H1 (cell line): ENCODE results near the gene SCRN1. TPM values are rescaled to one million over a fixed set of nuclear protein-coding genes. Genes with fewer than 3 reads are reported as not detected.
A peak's percentile ranks its signal among the peaks of the same experiment; 100 is the strongest.

Source experiments
- CTCF ChIA-PET: fragments of 300-600 bp; sonication (Branson Sonifier 250); formaldehyde crosslinking; loops from one replicate; lab custom pipeline; 2021; ENCODE audit not compliant: partially characterized antibody; lab: Charles Lee
- POLR2A ChIA-PET: fragments of 300-600 bp; sonication (Branson Sonifier 250); formaldehyde crosslinking; loops from one replicate; lab custom pipeline; 2021; ENCODE audit warnings: inconsistent platforms; ENCODE audit not compliant: partially characterized antibody; lab: Charles Lee
- DNase-seq, 2 experiments: peaks; one replicate each; pipeline versions ENCODE4 v3.0.0 to v3.0.0-alpha.2; 2010 to 2022; ENCODE audit warnings: low spot score in 2 of 2, low read depth in 1 of 2, mixed read lengths in 1 of 2
- FAIRE-seq: peaks from 2 replicates; lab custom pipeline; 2011; peaks lifted over from hg19 to GRCh38; lab: Jason Lieb, UNC
- H2AFZ ChIP-seq: 2 replicates; pipeline ENCODE4 v1.8.1; 2012; ENCODE audit warnings: low read length, inconsistent platforms
- H2AK5ac ChIP-seq: 2 replicates; pipeline ENCODE4 v1.6.1; 2013; ENCODE audit warnings: low read depth, low read length
- H2BK120ac ChIP-seq: replicated peaks from 2 replicates; pipeline ENCODE3; 2013; ENCODE audit warnings: low read depth, low read length, inconsistent platforms
- H2BK12ac ChIP-seq: 2 replicates; pipeline ENCODE4 v1.6.1; 2013; ENCODE audit warnings: low read depth, low read length
- H2BK15ac ChIP-seq: 2 replicates; pipeline ENCODE4 v1.6.1; 2013; ENCODE audit warnings: low read length
- H2BK20ac ChIP-seq: 2 replicates; pipeline ENCODE4 v1.6.1; 2013; ENCODE audit warnings: low read length
- H2BK5ac ChIP-seq: 2 replicates; pipeline ENCODE4 v1.6.1; 2013; ENCODE audit warnings: low read depth, low read length
- H3K14ac ChIP-seq: 2 replicates; pipeline ENCODE4 v1.6.1; 2013; ENCODE audit warnings: inconsistent platforms; ENCODE audit not compliant: insufficient read length
- H3K18ac ChIP-seq: 2 replicates; pipeline ENCODE4 v1.6.1; 2013; ENCODE audit warnings: low read length; ENCODE audit errors: extremely low read depth
- H3K23ac ChIP-seq: 2 replicates; pipeline ENCODE4 v1.6.1; 2013; ENCODE audit warnings: inconsistent platforms; ENCODE audit not compliant: insufficient read length
- H3K23me2 ChIP-seq: 2 replicates; pipeline ENCODE4 v1.6.1; 2013; ENCODE audit warnings: low read depth, low read length
- H3K27ac ChIP-seq: 2 replicates; pipeline ENCODE4 v1.6.1; 2011; ENCODE audit warnings: low read depth, low read length, inconsistent platforms
- H3K27me3 ChIP-seq, 4 experiments: replicated peaks in 1 of 4; 1 replicate in 1 of 4; 2 replicates in 3 of 4; pipeline versions ENCODE4 v1.6.1 to v1.8.1; 2011 to 2013; ENCODE audit warnings: low read length in 3 of 4, mild to moderate bottlenecking in 3 of 4, inconsistent platforms in 2 of 4, mixed read lengths in 2 of 4, moderate library complexity in 1 of 4; ENCODE audit not compliant: control insufficient read depth in 3 of 4, insufficient read depth in 3 of 4; ENCODE audit errors: extremely low read depth in 1 of 4
- H3K36me3 ChIP-seq, 4 experiments: 2 replicates each; pipeline versions ENCODE4 v1.6.1 to v1.8.1; 2011 to 2013; ENCODE audit warnings: mild to moderate bottlenecking in 4 of 4, low read length in 3 of 4, moderate library complexity in 2 of 4, control low read depth in 1 of 4, inconsistent platforms in 1 of 4; ENCODE audit not compliant: insufficient read depth in 4 of 4, control insufficient read depth in 2 of 4
- H3K4ac ChIP-seq: replicated peaks from 2 replicates; pipeline ENCODE3; 2013; ENCODE audit warnings: low read length, low read depth, mixed read lengths, inconsistent platforms; ENCODE audit not compliant: insufficient read length
- H3K4me1 ChIP-seq, 4 experiments: replicated peaks in 1 of 4; 1 replicate in 1 of 4; 2 replicates in 3 of 4; pipeline versions ENCODE4 v1.6.1 to v1.8.1; 2011 to 2013; ENCODE audit warnings: low read length in 3 of 4, inconsistent platforms in 2 of 4, mixed read lengths in 1 of 4; ENCODE audit not compliant: insufficient read depth in 4 of 4, control insufficient read depth in 3 of 4
- H3K4me2 ChIP-seq, 2 experiments: 2 replicates each; pipeline versions ENCODE4 v1.6.1 to v1.8.1; 2011 to 2013; ENCODE audit warnings: low read depth in 2 of 2, low read length in 2 of 2, control low read depth in 1 of 2, inconsistent platforms in 1 of 2, mild to moderate bottlenecking in 1 of 2; ENCODE audit not compliant: insufficient read depth in 1 of 2
- H3K4me3 ChIP-seq, 4 experiments: fragments of 200-600, 300-600 bp in 1 of 4; sonication (generic), shearing (Covaris generic), sonication (Bioruptor Twin) in 1 of 4; 2 replicates each; pipeline versions ENCODE4 v1.5.1 to v1.8.1; 2011 to 2016; ENCODE audit warnings: low read length in 4 of 4, low read depth in 3 of 4, control low read depth in 2 of 4, inconsistent platforms in 2 of 4, mild to moderate bottlenecking in 2 of 4, mixed read lengths in 1 of 4, moderate library complexity in 1 of 4; ENCODE audit not compliant: insufficient read depth in 2 of 4; ENCODE audit errors: extremely low read depth in 1 of 4
- H3K56ac ChIP-seq: replicated peaks from 2 replicates; pipeline ENCODE3; 2013; ENCODE audit warnings: low read depth, mild to moderate bottlenecking, mixed read lengths, low read length, inconsistent platforms; ENCODE audit not compliant: insufficient read length
- H3K79me1 ChIP-seq: 2 replicates; pipeline ENCODE4 v1.6.1; 2013; ENCODE audit warnings: low read depth, low read length, control low read depth
- H3K79me2 ChIP-seq, 2 experiments: 2 replicates each; pipeline versions ENCODE4 v1.6.1 to v1.8.1; 2012 to 2013; ENCODE audit warnings: low read length in 2 of 2, mild to moderate bottlenecking in 2 of 2, inconsistent platforms in 1 of 2; ENCODE audit not compliant: insufficient read depth in 2 of 2, control insufficient read depth in 1 of 2
- H3K9ac ChIP-seq, 4 experiments: replicated peaks in 1 of 4; 1 replicate in 1 of 4; 2 replicates in 3 of 4; pipeline versions ENCODE4 v1.6.1 to v1.8.1; 2011 to 2013; ENCODE audit warnings: low read depth in 3 of 4, low read length in 3 of 4, control low read depth in 2 of 4, mild to moderate bottlenecking in 2 of 4, moderate library complexity in 2 of 4, inconsistent platforms in 1 of 4; ENCODE audit errors: extremely low read depth in 1 of 4
- H3K9me3 ChIP-seq, 2 experiments: 2 replicates each; pipeline versions ENCODE4 v1.6.1 to v1.8.1; 2012 to 2013; ENCODE audit warnings: mild to moderate bottlenecking in 2 of 2, moderate library complexity in 2 of 2, control low read depth in 1 of 2, inconsistent platforms in 1 of 2, low read depth in 1 of 2, low read length in 1 of 2, mixed read lengths in 1 of 2; ENCODE audit not compliant: insufficient read depth in 2 of 2
- H4K20me1 ChIP-seq, 2 experiments: replicated peaks in 1 of 2; 2 replicates each; pipeline versions ENCODE3 to v1.8.1; 2011 to 2013; ENCODE audit warnings: inconsistent platforms in 2 of 2, low read length in 2 of 2, mild to moderate bottlenecking in 1 of 2; ENCODE audit not compliant: insufficient read depth in 2 of 2, control insufficient read depth in 1 of 2
- H4K5ac ChIP-seq: 2 replicates; pipeline ENCODE4 v1.6.1; 2013; ENCODE audit warnings: low read length, low read depth, mixed read lengths, inconsistent platforms; ENCODE audit not compliant: insufficient read length
- H4K8ac ChIP-seq: 2 replicates; pipeline ENCODE4 v1.8.0; 2013; ENCODE audit warnings: mild to moderate bottlenecking, moderate library complexity, low read length, inconsistent platforms; ENCODE audit not compliant: insufficient read depth; ENCODE audit errors: extremely low read depth
- H4K91ac ChIP-seq: replicated peaks from 2 replicates; pipeline ENCODE3; 2013; ENCODE audit warnings: low read length, mixed read lengths, inconsistent platforms; ENCODE audit not compliant: insufficient read length
- NRF1 ChIP-seq: IDR thresholded peaks from 2 replicates; pipeline ENCODE4 v1.6.1; 2011; ENCODE audit warnings: mild to moderate bottlenecking, low read depth, low read length, improper control_type of control experiment
- TAF1 ChIP-seq: IDR thresholded peaks from 2 replicates; pipeline ENCODE4 v1.6.1; 2011; ENCODE audit warnings: mild to moderate bottlenecking, low read depth, low read length
- TBP ChIP-seq: IDR thresholded peaks from 2 replicates; pipeline ENCODE4 v1.6.1; 2011; ENCODE audit warnings: low read depth, low read length, improper control_type of control experiment
- WGBS, 2 experiments: shearing (Covaris generic) in 1 of 2; methylation state at CpG; one replicate each; pipeline versions ENCODE4 v1.1.6 to v1.1.7; 2013 to 2015; ENCODE audit warnings: low lambda C conversion rate in 2 of 2, mixed read lengths in 2 of 2, inconsistent platforms in 1 of 2, low coverage in 1 of 2, missing lambda C conversion rate in 1 of 2; ENCODE audit not compliant: insufficient replicate concordance in 2 of 2, insufficient coverage in 1 of 2, insufficient read length in 1 of 2; ENCODE audit errors: extremely low coverage in 1 of 2, missing lambda C conversion rate in 1 of 2; 5-methylcytosine and 5-hydroxymethylcytosine counted together
- long read RNA-seq, 2 experiments: library from RNA in 1 of 2; library from capped mRNA in 1 of 2; stranded (forward); transcript quantifications; one replicate each; pipeline ENCODE4 v2.0.0, GENCODE V29; 2021; ENCODE audit warnings: inconsistent platforms in 1 of 2
- polyA minus RNA-seq, 3 experiments: library from RNA; depleted of rRNA, polyadenylated mRNA; stranded (reverse); fragments of >200 nt; gene quantifications; 1 replicate in 2 of 3; 2 replicates in 1 of 3; pipeline ENCODE4 v1.2.3, GENCODE V29; 2011
- polyA plus RNA-seq, 7 experiments: library from polyadenylated mRNA; depleted of rRNA in 3 of 7; stranded (reverse) in 5 of 7; unstranded in 2 of 7; fragments of >200 nt in 5 of 7; fragments of 200-250 nt in 2 of 7; gene quantifications; 1 replicate in 5 of 7; 2 replicates in 1 of 7; 4 replicates in 1 of 7; pipeline versions ENCODE4 v1.2.1 to v1.2.3, GENCODE V29; 2011 to 2013; ENCODE audit warnings: missing spikeins in 2 of 7, mixed read lengths in 2 of 7
- total RNA-seq: library from RNA; stranded (reverse); fragmentation: NEBNext Ultra II Directional; extraction: Animal tissue kit (Norgen Biotek cat#: 25700); gene quantifications from 2 replicates; pipeline ENCODE4 v1.2.1, GENCODE V29; 2021
- TF ChIP-seq, protein P1 (sequence below): IDR thresholded peaks from 2 replicates; pipeline ENCODE4 v1.6.1; 2012; ENCODE audit warnings: low read length, inconsistent platforms

SCRN1 gene, protein sequence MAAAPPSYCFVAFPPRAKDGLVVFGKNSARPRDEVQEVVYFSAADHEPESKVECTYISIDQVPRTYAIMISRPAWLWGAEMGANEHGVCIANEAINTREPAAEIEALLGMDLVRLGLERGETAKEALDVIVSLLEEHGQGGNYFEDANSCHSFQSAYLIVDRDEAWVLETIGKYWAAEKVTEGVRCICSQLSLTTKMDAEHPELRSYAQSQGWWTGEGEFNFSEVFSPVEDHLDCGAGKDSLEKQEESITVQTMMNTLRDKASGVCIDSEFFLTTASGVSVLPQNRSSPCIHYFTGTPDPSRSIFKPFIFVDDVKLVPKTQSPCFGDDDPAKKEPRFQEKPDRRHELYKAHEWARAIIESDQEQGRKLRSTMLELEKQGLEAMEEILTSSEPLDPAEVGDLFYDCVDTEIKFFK
- total RNA-seq (70.5 and 75.8 TPM in 2 replicates), polyA plus RNA-seq (2011; rRNA removed) (27.5 and 36.0 TPM in 2 replicates), polyA minus RNA-seq (2011; rRNA and poly(A)+ RNA removed) (81.7 and 98.3 TPM in 2 replicates)
- polyA plus RNA-seq (2011; cell fraction: cytosol; rRNA removed) = 40.2 TPM
- polyA plus RNA-seq (2011; cell fraction: nucleus; rRNA removed) = 33.7 TPM
- polyA plus RNA-seq (2012, experiment 1 of 2) = 48.4 to 57.9 TPM (median 50.8 TPM) in 4 replicates
- 4.6 TPM for polyA plus RNA-seq (2012, experiment 2 of 2)
- polyA plus RNA-seq (2013, experiment 1 of 2) = 46.3 TPM
- polyA plus RNA-seq (2013, experiment 2 of 2) = 47.2 TPM
- polyA minus RNA-seq (2011; cell fraction: cytosol; rRNA and poly(A)+ RNA removed) = 42.4 TPM
- polyA minus RNA-seq (2011; cell fraction: nucleus; rRNA and poly(A)+ RNA removed) = 30.0 TPM
- long read RNA-seq, experiment 1, full-length matches to known transcripts = 3 of 53 reads
- long read RNA-seq, experiment 1, partial matches to known transcripts = 10 of 53 reads
- long read RNA-seq, experiment 1, other reads (novel, unspliced or antisense) = 40 of 53 reads
- long read RNA-seq, experiment 2, partial matches to known transcripts = 0 of 14 reads
- long read RNA-seq, experiment 2, other reads (novel, unspliced or antisense) = 14 of 14 reads

DNA sequence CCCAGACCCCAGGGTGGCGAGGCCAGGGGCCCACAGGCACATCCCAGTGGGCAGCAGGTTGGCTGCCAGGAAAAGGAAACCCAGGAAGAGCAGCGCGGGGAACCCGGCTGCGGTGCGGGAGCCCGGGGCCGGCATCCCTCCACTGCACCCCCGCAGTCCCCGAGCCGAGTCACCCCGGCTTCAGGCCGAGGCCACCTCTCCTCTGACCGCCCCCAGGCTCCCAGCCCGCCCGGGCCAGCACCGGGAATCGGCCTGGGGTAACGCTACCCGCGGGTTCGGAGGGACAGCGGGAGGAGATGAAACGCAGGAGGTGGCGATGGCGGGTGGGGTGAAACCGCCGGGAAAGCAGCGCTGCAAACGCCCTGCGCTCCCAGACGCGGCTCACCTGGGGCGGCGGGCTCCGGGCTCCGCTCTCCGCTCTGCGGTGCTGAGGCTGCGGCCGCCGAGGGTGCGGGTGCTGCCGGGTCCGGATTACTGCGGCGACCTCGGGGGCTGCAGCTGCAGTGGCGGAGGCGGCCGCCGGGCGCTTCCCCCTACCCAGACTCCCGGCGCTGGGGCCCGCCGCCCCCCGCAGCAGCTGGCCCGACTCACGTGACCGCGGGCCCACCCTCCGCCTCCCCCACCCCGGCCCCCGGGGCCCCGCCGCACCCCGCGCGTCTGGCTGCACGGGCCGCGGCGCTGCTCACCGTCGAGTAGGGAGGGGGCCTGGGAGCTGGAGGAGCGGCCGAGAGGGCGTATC is at the start of gene SCRN1:
Gene SCRN1, minus strand, starts transcription at position 545 of the 739 bp plus-strand sequence. CDS start 20,734 bp downstream, outside the sequence.
- H3K4me3 ChIP-seq = peak within 1 kb of the TSS; percentile 84 to 90 (median 88)
- H2BK12ac ChIP-seq = 0 out of 2 replicates have a peak within 1 kb of the TSS, but pooled peaks have one; percentile 82
- no peak for FAIRE-seq
- H3K4me2 ChIP-seq = peak within 1 kb of the TSS; percentile 86 to 91
- peaks cover 0 to 30% of the 10 kb centered on the region in 2 experiments; a peak in 3 of 4 replicates for H3K79me2 ChIP-seq
- H4K8ac ChIP-seq = peak within 1 kb of the TSS; percentile 80
- H2BK5ac ChIP-seq = peak within 1 kb of the TSS; percentile 63; the same call in 1 of the 2 replicates
- H3K27ac ChIP-seq = peak within 1 kb of the TSS; percentile 50; the same call in 1 of the 2 replicates
- peaks cover 0 to 2% (median 0%) of the 10 kb centered on the region in 4 experiments; a peak in 1 of 7 replicates for H3K27me3 ChIP-seq
- peaks cover 4% of the 10 kb centered on the region for H3K79me1 ChIP-seq
- CTCF ChIA-PET = interaction anchor here (1.4 to 3.5 kb wide), 3 partner anchors 11 to 33 kb away, joined by 5 to 21 read pairs (median 14); no protein-coding TSS in a partner anchor
- no peak within 1 kb of the TSS for H3K23ac ChIP-seq
- H2AK5ac ChIP-seq = 0 out of 2 replicates have a peak within 1 kb of the TSS, but pooled peaks have one; percentile 30
- peak within 1 kb of the TSS; percentile 40 to 97 (median 78) for H3K9ac ChIP-seq
- peak in 1 of 2 experiments; percentile 70 for DNase-seq
- peak within 1 kb of the TSS; percentile 88 for H3K18ac ChIP-seq
- H3K4ac ChIP-seq = peak within 1 kb of the TSS; percentile 16
- peaks cover 2 to 3% of the 10 kb centered on the region in 2 experiments for H4K20me1 ChIP-seq
- H3K4me1 ChIP-seq = peaks cover 0 to 10% (median 6%) of the 10 kb centered on the region in 4 experiments; a peak in 5 of 7 replicates
- no peak within 1 kb of the TSS for H2BK120ac ChIP-seq
- H4K5ac ChIP-seq = peak within 1 kb of the TSS; percentile 76
- H3K36me3 ChIP-seq = no peaks in the 10 kb centered on the region; a peak in 1 of 8 replicates
- peaks cover 4% of the 10 kb centered on the region for H3K23me2 ChIP-seq
- peaks cover 3 to 5% of the 10 kb centered on the region in 2 experiments; a peak in 3 of 4 replicates for H3K9me3 ChIP-seq
- WGBS, 2 experiments = 3% methylated on average over 21 of the region's 79 CpGs; no CpG with 5 or more reads in 1 of the 2 experiments
- peak within 1 kb of the TSS; percentile 61; the same call in 1 of the 2 replicates for H2BK15ac ChIP-seq
- H4K91ac ChIP-seq = peak within 1 kb of the TSS; percentile 88
- H2BK20ac ChIP-seq = no peak within 1 kb of the TSS
- H3K56ac ChIP-seq = peak within 1 kb of the TSS; percentile 64
- no peak within 1 kb of the TSS for H3K14ac ChIP-seq
- H2AFZ ChIP-seq = peak within 1 kb of the TSS; percentile 43
- POLR2A ChIA-PET = interaction anchor here (0.9 to 1.4 kb wide), 5 partner anchors 13 to 42 kb away, joined by 3 to 5 read pairs (median 4); partner anchors contain the start of gene FKBP14
- peak; percentile 78 for TF ChIP-seq TAF1
- TF ChIP-seq, protein P1, sequence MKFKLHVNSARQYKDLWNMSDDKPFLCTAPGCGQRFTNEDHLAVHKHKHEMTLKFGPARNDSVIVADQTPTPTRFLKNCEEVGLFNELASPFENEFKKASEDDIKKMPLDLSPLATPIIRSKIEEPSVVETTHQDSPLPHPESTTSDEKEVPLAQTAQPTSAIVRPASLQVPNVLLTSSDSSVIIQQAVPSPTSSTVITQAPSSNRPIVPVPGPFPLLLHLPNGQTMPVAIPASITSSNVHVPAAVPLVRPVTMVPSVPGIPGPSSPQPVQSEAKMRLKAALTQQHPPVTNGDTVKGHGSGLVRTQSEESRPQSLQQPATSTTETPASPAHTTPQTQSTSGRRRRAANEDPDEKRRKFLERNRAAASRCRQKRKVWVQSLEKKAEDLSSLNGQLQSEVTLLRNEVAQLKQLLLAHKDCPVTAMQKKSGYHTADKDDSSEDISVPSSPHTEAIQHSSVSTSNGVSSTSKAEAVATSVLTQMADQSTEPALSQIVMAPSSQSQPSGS = no peak
- TF ChIP-seq NRF1 = no peak
- TF ChIP-seq TBP = peak; percentile 50; the same call in 1 of the 2 replicates
